Motor neuron (in vitro differentiated cells): Measurements from ENCODE around the gene SIVA1. TPM values are rescaled to one million over a fixed set of nuclear protein-coding genes. Genes with fewer than 3 reads are reported as not detected.
A peak's percentile ranks its signal among the peaks of the same experiment; 100 is the strongest.

Experiments used
- ATAC-seq, 8 experiments: fragments of 200-7000 bp; cut with Tn5 transposase; replicated peaks in 6 of 8; 2 replicates each; pipeline ENCODE4 v1.8.0; 2021; ENCODE audit warnings: mild to moderate bottlenecking in 8 of 8, moderate library complexity in 8 of 8
- H3K27ac ChIP-seq, 2 donors: fragments of 250-450 bp; sonication (Bioruptor Pico); 2 replicates each; pipeline ENCODE4 v1.9.0; 2021; ENCODE audit warnings: antibody characterized with exemption in 2 of 2, mild to moderate bottlenecking in 2 of 2, moderate library complexity in 1 of 2
- H3K4me1 ChIP-seq, 2 donors: fragments of 250-450 bp; sonication (Bioruptor Pico); replicated peaks in 1 of 2; 2 replicates each; pipeline ENCODE4 v1.6.1; 2021; ENCODE audit warnings: antibody characterized with exemption in 2 of 2, mild to moderate bottlenecking in 2 of 2, moderate library complexity in 1 of 2
- H3K4me3 ChIP-seq, 5 donors: fragments of 250-450 bp; sonication (Bioruptor Pico); 2 replicates each; pipeline ENCODE4 v1.9.0; 2021; ENCODE audit warnings: antibody characterized with exemption in 5 of 5, mild to moderate bottlenecking in 5 of 5, moderate library complexity in 4 of 5
- WGBS, 10 experiments: fragments of 450-650 bp; shearing (Covaris generic); methylation state at CpG; one replicate each; pipeline ENCODE4 v1.0.0; 2022; 5-methylcytosine and 5-hydroxymethylcytosine counted together
- in situ Hi-C, 9 experiments: fragments of 400-800 bp; cut with MboI; loops; one replicate each; pipeline ENCODE4 v1.15.0; 2021; ENCODE audit warnings: low sequenced_read_pairs in 9 of 9, low pct_unique_long_range_greater_than_20kb in 2 of 9; ENCODE audit not compliant: unreplicated experiment in 9 of 9
- total RNA-seq, 8 experiments: library from RNA; unstranded; fragments of 300-600 nt; gene quantifications; 2 replicates each; pipeline versions ENCODE4 v1.2.3 to v1.2.4, GENCODE V29; 2022

Gene SIVA1, protein sequence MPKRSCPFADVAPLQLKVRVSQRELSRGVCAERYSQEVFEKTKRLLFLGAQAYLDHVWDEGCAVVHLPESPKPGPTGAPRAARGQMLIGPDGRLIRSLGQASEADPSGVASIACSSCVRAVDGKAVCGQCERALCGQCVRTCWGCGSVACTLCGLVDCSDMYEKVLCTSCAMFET
- 10 to 100 TPM; 41.3 to 90.2 (median 52.7) TPM for total RNA-seq

DNA sequence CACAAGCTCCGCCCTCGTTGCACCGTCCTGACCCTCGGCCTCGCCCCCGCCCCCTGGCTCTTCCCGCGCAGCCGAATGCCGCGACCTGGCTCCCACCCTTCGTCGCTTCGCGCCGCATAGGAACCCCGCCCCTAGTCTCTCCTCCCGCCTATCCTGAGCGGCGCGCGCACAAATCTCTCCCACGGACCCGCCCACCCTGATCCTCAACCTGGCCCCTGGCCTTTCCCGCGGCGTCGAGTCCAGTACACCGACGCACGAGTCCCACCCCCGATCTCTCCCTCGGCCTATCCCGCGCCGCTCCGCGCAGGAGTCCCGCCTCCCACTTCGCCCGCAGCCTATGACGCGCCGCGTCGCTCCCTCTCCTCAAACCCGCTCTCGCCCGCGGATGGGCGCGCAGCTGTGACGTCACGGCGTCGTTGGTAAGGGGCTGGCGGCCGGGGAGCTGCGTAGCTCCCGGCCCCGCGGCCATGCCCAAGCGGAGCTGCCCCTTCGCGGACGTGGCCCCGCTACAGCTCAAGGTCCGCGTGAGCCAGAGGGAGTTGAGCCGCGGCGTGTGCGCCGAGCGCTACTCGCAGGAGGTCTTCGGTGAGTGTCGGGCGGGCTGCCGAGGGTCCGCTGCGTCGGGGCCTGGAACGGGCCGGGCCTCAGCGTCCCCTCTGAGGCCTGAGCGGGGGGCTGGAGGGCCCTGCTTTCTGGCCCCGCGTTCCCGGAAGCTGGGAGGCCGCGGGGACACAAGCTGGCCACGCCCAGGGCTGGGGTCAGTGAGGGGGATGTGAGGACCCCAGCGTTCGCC lies at the start of gene SIVA1:
Gene SIVA1 (plus strand): TSS at position 413 of the 793 bp plus-strand sequence. CDS start 55 bp downstream, at position 468.
- Histone ChIP-seq H3K4me3 (peak within 1 kb of the TSS; percentile 73 to 95 (median 93)), H3K27ac (peak within 1 kb of the TSS; percentile 84 to 96), H3K4me1 (peaks cover 10 to 16% of the 10 kb centered on the region in 2 donors)
- 1 to 19% (median 3%) methylated on average over 5 to 21 of the region's 95 CpGs; no CpG with 5 or more reads in 7 of the 10 experiments for WGBS, 10 experiments
- in situ Hi-C loops: no loop called here
- ATAC-seq: peak; percentile 88 to 95 (median 94)

DNA sequence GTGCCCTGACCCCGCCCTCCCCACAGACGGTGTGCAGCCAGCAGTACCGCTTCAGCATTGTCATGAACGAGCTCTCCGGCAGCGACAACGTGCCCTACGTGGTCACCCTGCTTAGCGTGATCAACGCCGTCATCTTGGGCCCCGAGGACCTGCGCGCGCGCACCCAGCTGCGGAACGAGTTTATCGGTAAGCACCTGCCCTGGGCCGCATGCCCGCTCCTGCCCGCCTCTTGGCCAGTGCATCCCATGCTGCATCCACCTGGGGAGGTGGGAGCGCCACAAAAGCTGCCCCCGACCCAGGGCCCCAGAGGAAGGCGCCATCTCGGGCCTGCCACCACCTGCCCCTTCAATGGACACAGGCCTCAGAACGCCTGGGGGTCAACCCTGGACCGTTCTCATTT lies 49.7 kb upstream of the SIVA1 start:
- WGBS, 10 experiments: 96 to 100% (median 100%) methylated on average over 3 to 5 of the region's 28 CpGs; no CpG with 5 or more reads in 7 of the 10 experiments
- ATAC-seq: no peak
- in situ Hi-C loops: no loop called here
- peaks cover 2 to 4% of the 10 kb centered on the region in 2 donors for H3K4me1 ChIP-seq
- H3K4me3 ChIP-seq: no peak overlapping the region
- no peak overlapping the region for H3K27ac ChIP-seq

DNA sequence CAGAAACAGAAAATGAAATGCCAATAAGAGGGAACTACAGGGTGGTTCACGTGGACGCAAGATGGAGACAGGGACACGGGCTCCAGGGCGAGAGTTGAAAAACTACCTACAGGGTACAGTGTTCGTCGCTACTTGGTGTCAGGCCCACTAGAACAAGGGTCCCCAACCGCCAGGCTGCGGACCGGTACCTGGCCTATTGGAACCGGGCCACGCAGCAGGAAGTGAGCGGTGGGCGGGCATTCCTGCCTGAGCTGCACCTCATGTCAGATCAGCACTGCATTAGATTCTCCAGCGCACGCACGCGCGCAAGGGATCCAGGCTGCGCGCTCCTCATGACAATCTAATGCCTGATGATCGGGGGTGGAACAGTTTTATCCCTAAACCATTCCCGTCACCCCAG lies 48.7 kb upstream of the SIVA1 start:
- WGBS, 10 experiments: 86 to 100% (median 98%) methylated on average over 2 to 21 of the region's 22 CpGs; no CpG with 5 or more reads in 5 of the 10 experiments
- in situ Hi-C loops: no loop called here
- ATAC-seq: no peak
- no peak overlapping the region for H3K27ac ChIP-seq
- H3K4me1 ChIP-seq: peaks cover 0 to 7% of the 10 kb centered on the region in 2 donors
- H3K4me3 ChIP-seq: no peak overlapping the region

DNA sequence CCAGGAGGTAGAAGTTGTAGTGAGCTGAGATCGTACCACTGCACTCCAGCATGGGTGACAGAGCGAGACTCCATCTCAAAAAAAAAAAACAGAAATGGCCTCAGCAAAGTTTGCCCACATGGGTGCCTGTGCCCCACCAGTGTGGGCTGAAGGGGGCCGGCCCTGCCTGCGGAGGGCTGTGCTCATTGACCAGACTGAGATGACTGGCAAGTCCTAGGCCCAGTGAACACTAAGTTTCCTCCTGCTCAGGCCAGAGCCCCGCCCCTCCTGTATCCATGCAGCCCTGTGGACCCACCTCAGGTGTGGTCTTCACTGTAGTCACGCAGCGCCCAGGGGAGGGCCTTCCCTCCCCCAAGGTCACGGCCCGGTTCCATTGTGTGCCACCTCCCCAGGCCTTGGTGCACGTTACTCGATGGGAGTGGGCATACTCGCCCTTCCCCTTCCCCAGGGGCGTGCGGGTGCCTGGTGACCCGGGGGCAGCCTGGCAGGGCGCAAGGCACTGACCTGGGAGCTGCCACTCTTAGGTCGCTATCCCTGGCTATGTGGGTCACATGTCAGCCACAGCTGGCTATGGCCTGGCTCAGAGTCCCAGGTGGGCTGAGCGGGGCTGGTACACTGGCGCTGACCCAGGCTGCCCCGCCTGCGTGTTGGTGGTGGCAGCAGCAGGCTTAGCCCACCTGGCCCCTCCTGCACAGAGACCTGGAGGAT lies 47.5 kb upstream of the SIVA1 start:
- Histone ChIP-seq H3K27ac (no peak overlapping the region), H3K4me1 (peaks cover 0 to 7% of the 10 kb centered on the region in 2 donors), H3K4me3 (no peak overlapping the region)
- ATAC-seq: no peak
- in situ Hi-C loops: no loop called here
- 86 to 100% methylated on average over 1 of the region's 21 CpGs; no CpG with 5 or more reads in 8 of the 10 experiments for WGBS, 10 experiments

DNA sequence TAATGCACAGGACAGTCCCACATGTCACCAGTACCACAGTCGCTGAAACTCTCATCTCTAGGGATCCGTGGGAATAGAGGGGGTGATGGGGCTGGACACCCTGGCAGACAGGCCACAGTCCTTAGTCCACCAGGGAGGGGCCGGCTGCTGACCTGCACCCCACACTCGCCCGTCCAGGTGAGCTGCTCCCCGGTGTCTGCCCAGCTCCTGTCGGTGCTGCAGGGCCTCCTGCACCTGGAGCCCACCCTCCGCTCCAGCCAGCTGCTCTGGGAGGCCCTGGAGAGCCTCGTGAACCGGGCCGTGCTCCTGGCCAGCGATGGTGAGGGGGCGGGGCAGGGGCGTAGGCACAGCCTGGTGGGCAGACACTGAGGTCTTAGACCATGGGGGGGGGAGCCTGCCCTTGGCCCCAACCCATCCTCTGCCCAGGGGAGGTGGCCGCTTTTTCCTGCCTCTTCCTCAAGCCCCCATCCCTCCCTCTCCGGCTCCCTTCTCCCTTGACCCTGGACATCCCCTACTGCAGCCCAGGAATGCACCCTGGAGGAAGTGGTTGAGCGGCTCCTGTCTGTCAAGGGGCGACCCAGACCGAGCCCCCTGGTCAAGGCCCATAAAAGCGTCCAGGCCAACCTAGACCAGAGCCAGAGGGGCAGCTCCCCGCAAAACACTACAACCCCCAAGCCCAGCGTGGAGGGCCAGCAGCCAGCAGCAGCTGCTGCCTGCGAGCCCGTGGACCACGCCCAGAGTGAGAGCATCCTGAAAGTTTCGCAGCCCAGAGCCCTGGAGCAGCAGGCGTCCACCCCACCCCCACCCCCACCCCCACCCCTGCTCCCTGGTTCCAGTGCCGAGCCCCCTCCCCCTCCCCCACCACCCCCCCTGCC lies 46.0 kb upstream of the SIVA1 start:
- Histone ChIP-seq H3K4me1 (peaks cover 0 to 7% of the 10 kb centered on the region in 2 donors), H3K4me3 (no peak overlapping the region), H3K27ac (no peak overlapping the region)
- peak in 3 of 8 experiments; percentile 39 to 63 (median 53) for ATAC-seq
- in situ Hi-C loops: no loop called here
- 60% methylated on average over 1 of the region's 28 CpGs; no CpG with 5 or more reads in 9 of the 10 experiments for WGBS, 10 experiments

DNA sequence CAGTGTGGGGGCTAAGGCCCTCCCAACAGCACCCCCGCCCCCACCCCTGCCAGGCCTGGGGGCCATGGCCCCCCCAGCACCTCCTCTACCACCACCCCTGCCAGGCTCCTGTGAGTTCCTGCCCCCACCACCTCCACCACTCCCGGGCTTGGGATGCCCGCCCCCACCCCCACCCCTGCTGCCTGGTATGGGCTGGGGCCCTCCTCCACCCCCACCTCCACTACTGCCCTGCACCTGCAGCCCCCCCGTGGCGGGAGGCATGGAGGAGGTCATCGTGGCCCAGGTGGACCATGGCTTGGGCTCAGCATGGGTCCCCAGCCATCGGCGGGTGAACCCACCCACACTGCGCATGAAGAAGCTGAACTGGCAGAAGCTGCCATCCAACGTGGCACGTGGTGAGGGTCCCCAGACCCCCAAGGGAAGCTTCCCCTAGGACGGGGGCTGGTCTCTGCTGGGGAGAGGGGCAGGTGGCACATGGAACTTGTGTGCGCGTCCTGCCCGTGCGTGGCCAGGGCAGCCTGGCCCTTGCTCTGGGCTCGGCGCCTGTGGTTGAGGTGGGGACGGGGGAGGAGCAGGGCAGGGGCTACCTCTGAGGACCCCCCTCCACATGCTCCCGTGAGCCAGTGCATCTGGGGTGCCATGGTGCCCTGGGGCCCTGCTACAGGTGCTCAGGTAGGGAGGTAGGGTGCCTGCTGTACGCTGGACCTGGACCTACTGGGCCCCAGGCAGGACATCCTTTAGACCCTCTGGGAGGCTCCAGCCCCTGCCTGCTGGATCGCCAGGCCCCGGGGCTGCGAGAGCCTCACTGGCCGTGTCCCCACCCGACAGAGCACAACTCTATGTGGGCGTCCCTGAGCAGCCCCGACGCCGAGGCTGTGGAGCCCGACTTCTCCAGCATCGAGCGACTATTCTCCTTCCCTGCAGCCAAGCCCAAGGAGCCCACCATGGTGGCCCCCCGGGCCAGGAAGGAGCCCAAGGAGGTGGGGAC lies 45.0 kb upstream of the SIVA1 start:
- H3K4me1 ChIP-seq: peaks cover 0 to 7% of the 10 kb centered on the region in 2 donors
- WGBS, 10 experiments: 20 to 47% methylated on average over 2 to 3 of the region's 34 CpGs; no CpG with 5 or more reads in 8 of the 10 experiments
- H3K4me3 ChIP-seq: no peak overlapping the region
- ATAC-seq: peak in 7 of 8 experiments; percentile 5 to 32 (median 25)
- no peak overlapping the region for H3K27ac ChIP-seq
- in situ Hi-C loops: no loop called here

DNA sequence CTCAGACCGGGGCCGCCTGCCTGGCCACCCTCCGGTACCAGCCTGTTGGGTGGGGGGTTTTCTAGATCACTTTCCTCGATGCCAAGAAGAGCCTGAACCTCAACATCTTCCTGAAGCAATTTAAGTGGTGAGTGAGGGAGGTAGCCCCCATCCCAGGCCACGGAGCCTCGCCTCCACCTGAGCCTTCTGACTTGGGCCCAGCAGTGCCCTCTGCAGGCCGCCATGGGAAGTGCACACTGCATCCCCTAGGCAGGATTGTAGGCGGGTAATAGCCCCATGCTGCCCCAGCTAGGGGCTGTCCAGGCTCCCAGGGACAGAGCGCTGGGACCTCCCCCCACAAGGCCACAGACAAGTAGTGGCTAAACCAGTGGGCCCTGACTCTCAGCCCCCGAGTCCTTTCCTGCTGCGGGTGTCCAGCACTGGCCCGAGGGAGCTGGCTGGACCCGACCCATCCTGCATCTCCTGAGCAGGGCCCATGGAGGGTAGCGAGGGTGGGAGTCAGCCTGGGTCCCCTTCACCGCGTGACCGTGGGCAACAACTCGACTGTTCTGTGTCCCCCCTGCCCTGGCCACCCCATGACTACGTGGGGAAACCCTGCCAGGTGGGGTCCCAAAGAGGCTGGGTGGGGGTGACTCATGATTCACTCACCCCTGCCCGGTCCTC lies 44.2 kb upstream of the SIVA1 start:
- peaks cover 0 to 7% of the 10 kb centered on the region in 2 donors for H3K4me1 ChIP-seq
- peak; percentile 69 to 88 (median 82) for ATAC-seq
- H3K27ac ChIP-seq: no peak overlapping the region
- H3K4me3 ChIP-seq: no peak overlapping the region
- WGBS, 10 experiments: 0 to 100% (median 65%) methylated on average over 1 to 8 of the region's 20 CpGs; no CpG with 5 or more reads in 5 of the 10 experiments
- in situ Hi-C loops: no loop called here

DNA sequence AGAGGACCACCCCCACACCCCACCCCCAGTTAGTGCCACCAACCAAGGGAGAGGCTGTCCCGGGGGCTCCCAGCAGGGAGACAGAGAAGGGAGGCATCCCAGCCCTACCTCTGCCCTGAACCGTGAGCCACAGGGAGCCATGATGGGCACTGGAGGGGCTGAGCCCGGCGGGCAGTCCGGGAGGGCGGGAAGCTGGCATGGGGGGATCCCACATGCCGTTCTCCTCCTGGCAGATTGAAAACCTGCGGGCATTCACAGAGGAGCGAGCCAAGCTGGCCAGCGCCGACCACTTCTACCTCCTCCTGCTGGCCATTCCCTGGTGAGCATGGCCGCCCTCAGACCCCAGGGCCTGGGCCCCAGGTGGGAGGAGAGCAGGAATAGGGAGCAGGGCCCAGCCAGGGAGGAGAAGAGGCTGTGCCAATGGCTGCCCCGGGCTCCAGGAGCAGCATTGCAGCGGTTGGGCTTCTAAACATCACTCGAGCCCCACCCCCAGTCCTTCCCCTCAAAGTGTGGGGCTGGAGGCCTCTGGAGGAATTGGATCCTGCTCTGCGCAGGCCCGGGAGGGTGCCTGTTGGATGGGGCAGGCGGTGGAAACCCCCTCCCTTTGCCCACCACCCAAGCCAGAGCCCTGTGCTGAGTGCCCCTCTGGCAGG lies 43.4 kb upstream of the SIVA1 start:
- ATAC-seq: no peak
- WGBS, 10 experiments: no CpG with 5 or more reads among the region's 18 CpGs
- Histone ChIP-seq H3K27ac (no peak overlapping the region), H3K4me1 (peaks cover 0 to 7% of the 10 kb centered on the region in 2 donors), H3K4me3 (no peak overlapping the region)
- in situ Hi-C loops: no loop called here

DNA sequence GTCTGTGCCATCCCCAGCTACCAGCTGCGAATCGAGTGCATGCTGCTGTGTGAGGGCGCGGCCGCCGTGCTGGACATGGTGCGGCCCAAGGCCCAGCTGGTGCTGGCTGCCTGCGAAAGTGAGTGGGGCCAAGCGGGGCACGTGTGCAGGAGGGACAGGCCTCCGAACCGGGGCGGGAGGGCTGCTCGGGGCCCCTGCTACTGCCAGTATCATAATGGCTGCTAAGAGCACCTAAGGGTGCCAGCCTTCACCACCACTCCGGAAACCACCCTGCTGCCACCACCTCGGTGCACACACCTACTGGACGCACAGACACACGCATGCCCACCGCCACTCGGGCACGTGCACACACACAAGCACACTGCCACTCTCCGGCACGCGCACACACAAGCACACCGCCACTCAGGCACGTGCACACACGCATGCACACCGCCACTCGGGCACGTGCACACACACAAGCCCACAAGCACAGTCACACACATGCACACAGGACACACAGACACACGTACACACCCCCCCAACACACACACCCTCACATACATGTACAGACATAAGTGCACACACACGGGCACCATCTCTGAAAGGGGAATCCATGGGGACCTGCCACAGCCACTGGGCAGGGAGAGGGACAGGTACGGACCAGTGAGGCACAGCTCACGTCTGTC lies 42.7 kb upstream of the SIVA1 start:
- in situ Hi-C loops: no loop called here
- H3K27ac ChIP-seq: no peak overlapping the region
- no peak overlapping the region for H3K4me3 ChIP-seq
- ATAC-seq: no peak
- H3K4me1 ChIP-seq: peaks cover 0 to 7% of the 10 kb centered on the region in 2 donors
- 100% methylated on average over 1 to 2 of the region's 34 CpGs; no CpG with 5 or more reads in 7 of the 10 experiments for WGBS, 10 experiments

DNA sequence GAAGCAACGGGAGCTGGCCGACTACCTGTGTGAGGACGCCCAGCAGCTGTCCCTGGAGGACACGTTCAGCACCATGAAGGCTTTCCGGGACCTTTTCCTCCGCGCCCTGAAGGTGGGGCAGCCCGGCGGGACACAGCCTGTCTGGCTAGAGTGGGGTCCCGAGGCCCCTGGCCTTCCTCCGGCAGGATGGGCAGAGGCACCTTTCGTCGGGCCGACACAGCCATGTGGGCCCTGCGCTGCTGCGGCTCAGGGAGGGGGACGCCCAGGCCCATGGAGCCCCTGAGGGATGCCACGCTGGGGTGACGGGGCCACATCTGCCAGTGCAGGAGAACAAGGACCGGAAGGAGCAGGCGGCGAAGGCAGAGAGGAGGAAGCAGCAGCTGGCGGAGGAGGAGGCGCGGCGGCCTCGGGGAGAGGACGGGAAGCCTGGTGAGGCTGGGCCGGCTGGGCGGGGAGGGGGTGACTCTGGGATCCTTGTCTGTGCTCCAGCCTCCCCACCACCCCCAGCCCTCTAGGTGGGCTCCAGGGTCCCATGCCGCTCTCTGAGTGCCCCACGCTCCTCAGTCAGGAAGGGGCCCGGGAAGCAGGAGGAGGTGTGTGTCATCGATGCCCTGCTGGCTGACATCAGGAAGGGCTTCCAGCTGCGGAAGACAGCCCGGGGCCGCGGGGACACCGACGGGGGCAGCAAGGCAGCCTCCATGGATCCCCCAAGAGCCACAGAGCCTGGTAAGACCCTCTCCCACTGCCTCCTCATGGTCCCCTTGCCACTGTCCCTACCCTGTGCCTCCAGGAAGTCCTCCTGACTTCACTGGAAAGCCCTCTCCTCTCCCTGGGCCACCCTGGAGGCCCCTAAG lies 39.8 kb upstream of the SIVA1 start:
- H3K4me3 ChIP-seq: no peak overlapping the region
- in situ Hi-C loops: no loop called here
- H3K4me1 ChIP-seq: peaks cover 8 to 10% of the 10 kb centered on the region in 2 donors
- H3K27ac ChIP-seq: no peak overlapping the region
- WGBS, 10 experiments: 20 to 100% (median 89%) methylated on average over 1 to 15 of the region's 40 CpGs; no CpG with 5 or more reads in 6 of the 10 experiments
- ATAC-seq: no peak
